Keratinocyte (primary cell): ENCODE data around the gene GIT1. TPM values are rescaled to one million over a fixed set of nuclear protein-coding genes. Genes with fewer than 3 reads are reported as not detected.

Experiments
- DNase-seq: peaks from one replicate; pipeline ENCODE4 v3.0.0-alpha.2; 2011; ENCODE audit warnings: low read depth, missing footprints, low spot score
- FAIRE-seq: peaks from 2 replicates; lab custom pipeline; 2011; peaks lifted over from hg19 to GRCh38; lab: Jason Lieb, UNC
- H2AFZ ChIP-seq: 2 replicates; pipeline ENCODE4 v1.6.0; 2012; ENCODE audit warnings: low read length, control low read depth, inconsistent platforms; ENCODE audit not compliant: control insufficient read depth
- H3K27ac ChIP-seq: 2 replicates; pipeline ENCODE4 v1.5.1; 2011; ENCODE audit warnings: low read length; ENCODE audit not compliant: control insufficient read depth, insufficient read depth
- H3K27me3 ChIP-seq: 3 replicates; pipeline ENCODE4 v1.6.0; 2011; ENCODE audit warnings: low read length; ENCODE audit not compliant: control insufficient read depth, insufficient read depth; ENCODE audit errors: extremely low read depth
- H3K36me3 ChIP-seq, 2 experiments: 2 replicates in 1 of 2; 3 replicates in 1 of 2; pipeline ENCODE4 v1.5.1; 2011; ENCODE audit warnings: low read length in 2 of 2, mild to moderate bottlenecking in 1 of 2; ENCODE audit not compliant: control insufficient read depth in 2 of 2, insufficient read depth in 2 of 2; ENCODE audit errors: extremely low read depth in 1 of 2
- H3K4me1 ChIP-seq: 3 replicates; pipeline ENCODE4 v1.5.1; 2011; ENCODE audit warnings: low read length; ENCODE audit not compliant: control insufficient read depth, insufficient read depth; ENCODE audit errors: extremely low read depth
- H3K4me2 ChIP-seq: 3 replicates; pipeline ENCODE4 v1.6.0; 2011; ENCODE audit warnings: low read depth, low read length; ENCODE audit not compliant: control insufficient read depth, insufficient read depth; ENCODE audit errors: extremely low read depth
- H3K4me3 ChIP-seq, 3 experiments: fragments of 200-600 bp in 1 of 3; sonication (generic) in 1 of 3; 2 replicates in 2 of 3; 3 replicates in 1 of 3; pipeline ENCODE4 v1.5.1; 2011 to 2016; ENCODE audit warnings: low read length in 3 of 3, mild to moderate bottlenecking in 3 of 3, control low read depth in 2 of 3, inconsistent platforms in 1 of 3, low read depth in 1 of 3, mixed read lengths in 1 of 3, mixed run types in 1 of 3, moderate library complexity in 1 of 3; ENCODE audit not compliant: control insufficient read depth in 2 of 3, insufficient read depth in 2 of 3; ENCODE audit errors: extremely low read depth in 1 of 3
- H3K79me2 ChIP-seq: 2 replicates; pipeline ENCODE4 v1.6.0; 2012; ENCODE audit warnings: low read length; ENCODE audit not compliant: control insufficient read depth, insufficient read depth
- H3K9ac ChIP-seq: 3 replicates; pipeline ENCODE4 v1.6.0; 2011; ENCODE audit warnings: low read length; ENCODE audit not compliant: control insufficient read depth, insufficient read depth; ENCODE audit errors: extremely low read depth
- H3K9me1 ChIP-seq: 3 replicates; pipeline ENCODE4 v1.6.0; 2011; ENCODE audit warnings: low read length; ENCODE audit not compliant: control insufficient read depth, insufficient read depth; ENCODE audit errors: extremely low read depth
- H3K9me3 ChIP-seq: 2 replicates; pipeline ENCODE4 v1.5.1; 2012; ENCODE audit warnings: low read depth, low read length; ENCODE audit not compliant: control insufficient read depth
- H4K20me1 ChIP-seq: 3 replicates; pipeline ENCODE4 v1.6.0; 2011; ENCODE audit warnings: low read length; ENCODE audit not compliant: control insufficient read depth, insufficient read depth; ENCODE audit errors: extremely low read depth
- EZH2 ChIP-seq: IDR thresholded peaks from one replicate; pipeline ENCODE4 v1.6.1; 2012; ENCODE audit warnings: inconsistent platforms, mild to moderate bottlenecking, low read length, moderate library complexity
- dilution Hi-C: fragments of 300-500 bp; cut with MboI; formaldehyde crosslinking; loops from one replicate; pipeline ENCODE4 v1.7.0; 2020; ENCODE audit warnings: low sequenced_read_pairs; ENCODE audit not compliant: extremely low pct_ligation_motif_present
- polyA plus RNA-seq, 5 experiments: library from polyadenylated mRNA; depleted of rRNA in 3 of 5; stranded (reverse) in 3 of 5; stranded (forward) in 1 of 5; unstranded in 1 of 5; fragments of >200 nt; gene quantifications; 1 replicate in 1 of 5; 2 replicates in 3 of 5; 3 replicates in 1 of 5; pipeline versions ENCODE4 v1.2.1 to v1.2.3, GENCODE V29; 2011 to 2012; ENCODE audit warnings: missing spikeins in 2 of 5, low read depth in 1 of 5, low replicate concordance in 1 of 5
- TF ChIP-seq, protein P1 (sequence below), 3 experiments: IDR thresholded peaks in 1 of 3; conservative IDR thresholded peaks in 1 of 3; optimal IDR thresholded peaks in 1 of 3; 2 replicates in 2 of 3; 3 replicates in 1 of 3; pipeline versions ENCODE3 to v1.5.1; 2011; ENCODE audit warnings: low read length in 3 of 3, mild to moderate bottlenecking in 3 of 3, moderate library complexity in 2 of 3, control low read depth in 1 of 3, inconsistent platforms in 1 of 3; ENCODE audit not compliant: insufficient read depth in 2 of 3; ENCODE audit errors: extremely low read depth in 1 of 3

Gene GIT1
- polyA plus RNA-seq, 1 donor (not counting 4 experiments of a cell fraction or from before 2014, with no cell fraction given): 42.7 TPM

DNA sequence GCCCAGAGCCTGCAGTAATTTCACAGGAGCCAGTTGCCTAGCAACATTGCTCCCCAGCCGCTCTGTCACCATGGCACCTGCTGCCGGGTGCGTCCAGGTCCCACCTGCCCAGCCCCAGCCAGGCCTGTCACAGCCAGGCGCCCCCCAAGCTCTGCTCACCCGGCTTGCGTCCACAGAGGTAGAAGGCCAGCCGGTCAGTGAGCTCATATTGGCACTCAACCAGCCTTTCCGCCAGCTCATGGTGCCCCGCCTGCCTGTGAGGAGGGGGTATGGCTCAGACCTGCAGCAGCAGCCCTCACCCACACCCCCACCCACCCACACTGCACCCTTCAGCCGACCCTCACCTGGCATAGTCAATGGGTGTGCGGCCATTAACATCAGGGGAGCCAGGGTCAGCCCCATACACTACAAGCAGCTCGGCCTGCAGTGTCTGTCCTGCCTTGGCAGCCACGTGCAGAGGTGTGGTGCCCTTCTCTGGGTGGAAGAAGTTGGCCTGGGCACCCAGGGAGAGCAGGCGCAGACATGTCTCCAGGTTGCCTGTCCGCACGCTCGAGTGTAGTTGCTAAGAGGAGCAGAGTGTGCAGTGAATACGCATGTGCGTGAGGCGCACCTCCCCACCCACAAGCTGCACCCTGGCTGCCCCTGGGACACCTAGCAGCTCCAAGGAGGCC is 7.7 kb downstream of the GIT1 start:
- Histone ChIP-seq H3K9me1 (peaks cover 22% of the 10 kb centered on the region), H2AFZ (no peak overlapping the region), H3K36me3 (peaks cover 36 to 48% of the 10 kb centered on the region in 2 experiments), H3K4me3 (peak overlapping the region in 1 of 3 experiments; percentile 25), H3K27me3 (no peaks in the 10 kb centered on the region), H3K9me3 (no peaks in the 10 kb centered on the region), H3K9ac (peak overlapping the region; percentile 4), H3K27ac (peak overlapping the region; percentile 71), H3K4me1 (peaks cover 58% of the 10 kb centered on the region), H3K4me2 (peak overlapping the region; percentile 55), H3K79me2 (peaks cover 46% of the 10 kb centered on the region), H4K20me1 (peaks cover 25% of the 10 kb centered on the region)
- FAIRE-seq (peak; percentile 97), DNase-seq (no peak)
- TF ChIP-seq, protein P1, sequence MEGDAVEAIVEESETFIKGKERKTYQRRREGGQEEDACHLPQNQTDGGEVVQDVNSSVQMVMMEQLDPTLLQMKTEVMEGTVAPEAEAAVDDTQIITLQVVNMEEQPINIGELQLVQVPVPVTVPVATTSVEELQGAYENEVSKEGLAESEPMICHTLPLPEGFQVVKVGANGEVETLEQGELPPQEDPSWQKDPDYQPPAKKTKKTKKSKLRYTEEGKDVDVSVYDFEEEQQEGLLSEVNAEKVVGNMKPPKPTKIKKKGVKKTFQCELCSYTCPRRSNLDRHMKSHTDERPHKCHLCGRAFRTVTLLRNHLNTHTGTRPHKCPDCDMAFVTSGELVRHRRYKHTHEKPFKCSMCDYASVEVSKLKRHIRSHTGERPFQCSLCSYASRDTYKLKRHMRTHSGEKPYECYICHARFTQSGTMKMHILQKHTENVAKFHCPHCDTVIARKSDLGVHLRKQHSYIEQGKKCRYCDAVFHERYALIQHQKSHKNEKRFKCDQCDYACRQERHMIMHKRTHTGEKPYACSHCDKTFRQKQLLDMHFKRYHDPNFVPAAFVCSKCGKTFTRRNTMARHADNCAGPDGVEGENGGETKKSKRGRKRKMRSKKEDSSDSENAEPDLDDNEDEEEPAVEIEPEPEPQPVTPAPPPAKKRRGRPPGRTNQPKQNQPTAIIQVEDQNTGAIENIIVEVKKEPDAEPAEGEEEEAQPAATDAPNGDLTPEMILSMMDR (optimal IDR thresholded peaks at IDR 0.05 in 1 of 3, IDR thresholded peaks at IDR 0.05 in 1 of 3, conservative IDR thresholded peaks at IDR 0.05 in 1 of 3; ENCODE audit: extremely low read depth in 1 of 3, insufficient read depth in 2 of 3, low read length in 3 of 3): no peak
- TF ChIP-seq EZH2: no peak
- dilution Hi-C loops: no loop called here

DNA sequence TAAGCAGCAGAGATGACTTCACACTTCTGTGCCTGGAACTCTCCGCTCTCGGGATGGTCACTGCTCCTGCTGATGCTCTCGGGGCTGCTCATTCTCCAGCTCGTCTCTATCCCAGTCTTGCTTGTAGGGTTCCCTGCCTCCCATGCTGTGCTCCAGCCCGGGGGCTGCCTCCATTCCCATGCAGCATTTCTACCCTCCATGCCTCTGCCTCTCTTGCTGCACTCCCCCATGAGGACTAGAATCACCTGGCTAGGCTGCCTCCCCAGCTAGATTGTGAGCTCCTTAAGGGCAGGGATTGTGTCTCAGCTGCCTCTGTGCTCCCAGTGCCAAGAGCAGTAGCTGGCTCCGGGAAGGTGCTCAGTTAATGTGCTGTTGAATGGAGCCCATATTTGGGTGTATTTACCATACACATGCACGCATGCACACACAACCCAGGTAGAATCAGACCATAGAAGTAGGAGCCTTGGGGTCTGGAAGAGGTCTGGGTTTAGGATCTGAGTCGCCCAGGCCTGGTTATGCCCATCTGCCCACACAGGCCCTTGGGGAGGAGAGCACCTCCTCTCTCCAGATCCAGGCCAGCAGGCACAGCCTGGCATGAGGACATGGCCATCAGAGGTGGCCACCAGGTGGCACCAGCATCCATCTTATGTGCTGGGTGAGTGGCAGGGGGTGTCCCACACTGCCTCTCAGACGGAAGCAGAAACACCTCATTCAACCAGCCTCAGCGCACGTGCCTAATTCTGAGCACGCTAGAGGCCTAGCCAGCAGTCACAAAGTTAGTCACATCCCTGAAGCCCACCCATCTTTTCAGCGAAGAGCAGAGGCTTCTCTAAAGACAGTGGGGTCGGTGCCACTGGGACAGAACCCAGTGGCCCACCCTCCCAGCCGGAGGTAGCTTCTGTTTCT is 9.3 kb downstream of the GIT1 start:
- DNase-seq: no peak
- TF ChIP-seq, protein P1 (optimal IDR thresholded peaks at IDR 0.05 in 1 of 3, IDR thresholded peaks at IDR 0.05 in 1 of 3, conservative IDR thresholded peaks at IDR 0.05 in 1 of 3; ENCODE audit: extremely low read depth in 1 of 3, insufficient read depth in 2 of 3, low read length in 3 of 3): peak; percentile 91 to 100 (median 95)
- no peak for TF ChIP-seq EZH2
- Histone ChIP-seq H3K79me2 (peaks cover 30% of the 10 kb centered on the region), H3K27ac (peak overlapping the region; percentile 56), H3K4me3 (no peak overlapping the region), H3K27me3 (no peaks in the 10 kb centered on the region), H3K9me1 (peaks cover 13% of the 10 kb centered on the region), H4K20me1 (peaks cover 21% of the 10 kb centered on the region), H3K9me3 (no peaks in the 10 kb centered on the region), H3K4me2 (no peak overlapping the region), H2AFZ (no peak overlapping the region), H3K36me3 (peaks cover 45 to 50% of the 10 kb centered on the region in 2 experiments), H3K4me1 (peaks cover 45% of the 10 kb centered on the region), H3K9ac (no peak overlapping the region)
- dilution Hi-C loops: no loop called here
- FAIRE-seq: peak; percentile 96
